HEK293 (cell line): ENCODE measurements around the gene FRMD4A.

Source experiments
- CTCF ChIA-PET: fragments of 350-600 bp; formaldehyde crosslinking; extraction: SDS; loops from one replicate; lab custom pipeline; 2021; ENCODE audit warnings: antibody characterized with exemption; lab: Yijun Ruan, JAX
- POLR2A ChIA-PET: fragments of 300-600 bp; formaldehyde crosslinking; extraction: SDS; loops from one replicate; lab custom pipeline; 2020; ENCODE audit warnings: antibody characterized with exemption, inconsistent platforms; lab: Yijun Ruan, JAX
- H3K27ac ChIP-seq: fragments of 200-500 bp; sonication (Bioruptor generic); 2 replicates; pipeline ENCODE4 v1.5.1; 2014; ENCODE audit warnings: low read depth, low read length, control low read depth, inconsistent platforms; ENCODE audit errors: extremely low read depth
- H3K36me3 ChIP-seq, 2 experiments: fragments of 200-500 bp in 1 of 2; sonication (Bioruptor generic) in 1 of 2; 1 replicate in 1 of 2; 2 replicates in 1 of 2; pipeline ENCODE4 v1.5.1; 2014 to 2017; ENCODE audit warnings: inconsistent platforms in 2 of 2, low read length in 2 of 2; ENCODE audit not compliant: control insufficient read depth in 2 of 2, insufficient read depth in 1 of 2
- H3K4me1 ChIP-seq: fragments of 200-500 bp; sonication (Bioruptor generic); 2 replicates; pipeline ENCODE4 v1.5.1; 2014; ENCODE audit warnings: mild to moderate bottlenecking, low read length, inconsistent platforms; ENCODE audit not compliant: control insufficient read depth, insufficient read depth
- H3K4me3 ChIP-seq: 2 replicates; pipeline ENCODE4 v1.5.1; 2011; ENCODE audit warnings: low read depth, mild to moderate bottlenecking, control low read depth, low read length, moderate library complexity
- H3K9me3 ChIP-seq: fragments of 200-500 bp; sonication (Bioruptor generic); 2 replicates; pipeline ENCODE4 v1.5.1; 2014; ENCODE audit warnings: low read depth, low read length, inconsistent platforms; ENCODE audit not compliant: control insufficient read depth, insufficient read depth
- BCL11A ChIP-seq: fragments of 450-650 bp; formaldehyde crosslinking; IDR thresholded peaks from 2 replicates; pipeline ENCODE4 v1.5.1; 2016; ENCODE audit warnings: low read depth, missing biosample characterization, missing genetic modification characterization
- CTCF ChIP-seq: fragments of 450-650 bp; formaldehyde crosslinking; IDR thresholded peaks from 2 replicates; pipeline ENCODE4 v1.5.1; 2016; ENCODE audit warnings: missing biosample characterization, missing genetic modification characterization
- MEIS1 ChIP-seq: sonication (generic); formaldehyde crosslinking; IDR thresholded peaks from 2 replicates; pipeline ENCODE4 v1.8.1; 2022; ENCODE audit warnings: missing genetic modification reagents, mild to moderate bottlenecking, borderline replicate concordance
- SCRT2 ChIP-seq: fragments of 450-650 bp; formaldehyde crosslinking; IDR thresholded peaks from 2 replicates; pipeline ENCODE4 v1.5.1; 2016; ENCODE audit warnings: missing biosample characterization, missing genetic modification characterization
- WT1 ChIP-seq: fragments of 450-650 bp; formaldehyde crosslinking; IDR thresholded peaks from 2 replicates; pipeline ENCODE4 v1.5.1; 2016; ENCODE audit warnings: missing biosample characterization, missing genetic modification characterization
- ZBTB44 ChIP-seq: fragments of 450-650 bp; IDR thresholded peaks from 2 replicates; pipeline ENCODE4 v1.5.1; 2018; ENCODE audit warnings: missing biosample characterization, mild to moderate bottlenecking, missing genetic modification characterization
- ZNF239 ChIP-seq: fragments of 450-650 bp; formaldehyde crosslinking; IDR thresholded peaks from 2 replicates; pipeline ENCODE4 v1.5.1; 2016; ENCODE audit warnings: missing biosample characterization, missing genetic modification characterization
- ZNF26 ChIP-seq: fragments of 450-650 bp; formaldehyde crosslinking; IDR thresholded peaks from 2 replicates; pipeline ENCODE4 v1.5.1; 2016; ENCODE audit warnings: missing biosample characterization, missing genetic modification characterization
- ZNF311 ChIP-seq: fragments of 450-650 bp; formaldehyde crosslinking; IDR thresholded peaks from 2 replicates; pipeline ENCODE4 v1.5.1; 2017; ENCODE audit warnings: missing biosample characterization, missing genetic modification characterization, borderline replicate concordance
- ZNF341 ChIP-seq: fragments of 450-650 bp; formaldehyde crosslinking; IDR thresholded peaks from 2 replicates; pipeline ENCODE4; 2016; ENCODE audit warnings: low read depth, missing biosample characterization, missing genetic modification characterization
- ZNF433 ChIP-seq: fragments of 450-650 bp; formaldehyde crosslinking; IDR thresholded peaks from 2 replicates; pipeline ENCODE4 v1.5.1; 2016; ENCODE audit warnings: missing biosample characterization, missing genetic modification characterization, low read depth
- ZNF548 ChIP-seq: fragments of 450-650 bp; formaldehyde crosslinking; IDR thresholded peaks from 2 replicates; pipeline ENCODE4 v1.5.1; 2016; ENCODE audit warnings: missing biosample characterization, missing genetic modification characterization
- ZNF560 ChIP-seq: fragments of 450-650 bp; formaldehyde crosslinking; IDR thresholded peaks from 2 replicates; pipeline ENCODE4 v1.5.1; 2017; ENCODE audit warnings: missing biosample characterization, missing genetic modification characterization, borderline replicate concordance
- ZNF561 ChIP-seq: fragments of 450-650 bp; IDR thresholded peaks from 2 replicates; pipeline ENCODE4 v1.5.1; 2018; ENCODE audit warnings: missing biosample characterization, missing genetic modification characterization, borderline replicate concordance
- ZNF623 ChIP-seq: fragments of 450-650 bp; formaldehyde crosslinking; IDR thresholded peaks from 2 replicates; pipeline ENCODE4 v1.5.1; 2016; ENCODE audit warnings: missing biosample characterization, missing genetic modification characterization
- ZNF626 ChIP-seq: fragments of 450-650 bp; sonication (Bioruptor Pico); formaldehyde crosslinking; IDR thresholded peaks from 2 replicates; pipeline ENCODE4 v1.5.1; 2018; ENCODE audit warnings: missing biosample characterization, missing genetic modification characterization, inconsistent platforms

FRMD4A gene

GRCh38 chr10:13709931-13710650, 620.6 kb downstream of the FRMD4A start (continued):
- no peak for TF ChIP-seq ZNF311 (tag by site-specific recombination)
- no peak for TF ChIP-seq ZNF341
- no peak for TF ChIP-seq SCRT2 (tag by site-specific recombination)
- no peak for TF ChIP-seq BCL11A (tag by site-specific recombination)
- no peak for TF ChIP-seq ZNF561 (tag by site-specific recombination)
- no peak for TF ChIP-seq ZNF239 (tag by site-specific recombination)

- Histone ChIP-seq H3K9me3 (no peaks in the 10 kb centered on the region), H3K4me1 (no peaks in the 10 kb centered on the region; the same call in 1 of the 2 replicates), H3K27ac (no peak overlapping the region; the same call in 1 of the 2 replicates), H3K4me3 (no peak overlapping the region), H3K36me3 (no peaks in the 10 kb centered on the region)
- ChIA-PET CTCF (interaction anchor here (0.6 kb wide), 2 partner anchors 15 to 267 kb away, joined by 3 to 4 read pairs; no protein-coding TSS in a partner anchor), POLR2A (interaction anchor here (1.2 to 1.3 kb wide), 2 partner anchors 14 to 31 kb away, joined by 4 to 7 read pairs; no protein-coding TSS in a partner anchor)
- TF ChIP-seq ZBTB44 (tag by site-specific recombination) (no peak), ZNF623 (tag by site-specific recombination) (no peak), MEIS1 (CRISPR knock-in tag) (no peak), ZNF560 (tag by site-specific recombination) (no peak), WT1 (tag by site-specific recombination) (no peak), CTCF (tag by site-specific recombination) (no peak), ZNF626 (no peak), ZNF26 (tag by site-specific recombination) (no peak), ZNF548 (tag by site-specific recombination) (no peak), ZNF433 (tag by site-specific recombination) (no peak)
These were observed 622.3 kb downstream of the FRMD4A start for GRCh38 chr10:13708256-13708990.
